SK-N-SH (cell line): ENCODE data around the gene SMC1B. TPM values are rescaled to one million over a fixed set of nuclear protein-coding genes. Genes with fewer than 3 reads are reported as not detected.

Source experiments
- CTCF ChIA-PET: fragments of 300-600, 350-600 bp; formaldehyde crosslinking; extraction: SDS; loops from one replicate; lab custom pipeline; 2021; lab: Yijun Ruan, JAX
- POLR2A ChIA-PET: fragments of 350-600 bp; sonication (Branson Sonifier 250); formaldehyde crosslinking; extraction: SDS; loops from one replicate; lab custom pipeline; 2020; ENCODE audit warnings: antibody characterized with exemption, inconsistent platforms; lab: Yijun Ruan, JAX
- DNase-seq: peaks from one replicate; pipeline ENCODE4 v3.0.0; 2012
- H2AFZ ChIP-seq: fragments of 200-600 bp; sonication (generic); 2 replicates; pipeline ENCODE4 v1.8.1; 2016; ENCODE audit warnings: antibody characterized with exemption, mild to moderate bottlenecking, low read depth
- H3F3A ChIP-seq: fragments of 200-600 bp; sonication (generic); replicated peaks from 2 replicates; pipeline ENCODE3; 2016; ENCODE audit warnings: antibody characterized with exemption, mild to moderate bottlenecking; ENCODE audit not compliant: insufficient read depth
- H3K27ac ChIP-seq, 2 experiments: fragments of 200-500 bp in 1 of 2; fragments of 200-600 bp in 1 of 2; sonication (Bioruptor generic) in 1 of 2; sonication (generic), shearing (Covaris generic) in 1 of 2; 2 replicates each; pipeline versions ENCODE4 v1.5.1 to v1.6.1; 2014 to 2016; ENCODE audit warnings: low read depth in 2 of 2, inconsistent platforms in 1 of 2, low read length in 1 of 2, mild to moderate bottlenecking in 1 of 2, mixed read lengths in 1 of 2
- H3K27me3 ChIP-seq: fragments of 200-600 bp; sonication (generic), shearing (Covaris generic); 2 replicates; pipeline ENCODE4 v1.6.1; 2016; ENCODE audit warnings: mixed run types; ENCODE audit not compliant: insufficient read depth
- H3K36me3 ChIP-seq, 2 experiments: fragments of 200-500 bp in 1 of 2; fragments of 200-600 bp in 1 of 2; sonication (Bioruptor generic) in 1 of 2; sonication (generic) in 1 of 2; replicated peaks in 1 of 2; 2 replicates each; pipeline versions ENCODE3 to v1.5.1; 2014 to 2016; ENCODE audit warnings: low read length in 1 of 2, mild to moderate bottlenecking in 1 of 2; ENCODE audit not compliant: insufficient read depth in 2 of 2, control insufficient read depth in 1 of 2
- H3K4me1 ChIP-seq, 2 experiments: fragments of 200-500 bp in 1 of 2; fragments of 200-600 bp in 1 of 2; sonication (Bioruptor generic) in 1 of 2; sonication (generic), shearing (Covaris generic) in 1 of 2; 2 replicates each; pipeline versions ENCODE4 v1.5.1 to v1.6.1; 2014 to 2016; ENCODE audit warnings: low read depth in 1 of 2, low read length in 1 of 2, mixed run types in 1 of 2; ENCODE audit not compliant: insufficient read depth in 2 of 2, control insufficient read depth in 1 of 2
- H3K4me2 ChIP-seq: fragments of 200-600 bp; sonication (generic), shearing (Covaris generic); 2 replicates; pipeline ENCODE4 v1.6.1; 2017; ENCODE audit warnings: mixed run types
- H3K4me3 ChIP-seq, 2 experiments: fragments of 200-500 bp in 1 of 2; fragments of 200-600 bp in 1 of 2; sonication (Bioruptor generic) in 1 of 2; sonication (generic), shearing (Covaris generic) in 1 of 2; 2 replicates each; pipeline versions ENCODE4 v1.5.1 to v1.8.1; 2014 to 2016; ENCODE audit warnings: low read depth in 2 of 2, inconsistent platforms in 1 of 2, low read length in 1 of 2, mild to moderate bottlenecking in 1 of 2, mixed read lengths in 1 of 2, moderate library complexity in 1 of 2
- H3K79me2 ChIP-seq: fragments of 200-600 bp; sonication (generic); 2 replicates; pipeline ENCODE4 v1.8.1; 2017; ENCODE audit warnings: mild to moderate bottlenecking; ENCODE audit not compliant: insufficient read depth
- H3K9ac ChIP-seq: fragments of 200-600 bp; sonication (generic); 2 replicates; pipeline ENCODE4 v1.6.1; 2017; ENCODE audit warnings: mixed run types
- H3K9me2 ChIP-seq: fragments of 200-600 bp; sonication (generic); 2 replicates; pipeline ENCODE4 v1.6.1; 2017; ENCODE audit warnings: mixed run types
- H3K9me3 ChIP-seq: fragments of 200-600 bp; sonication (generic); 2 replicates; pipeline ENCODE4 v1.6.1; 2017; ENCODE audit warnings: mixed run types, mild to moderate bottlenecking, moderate library complexity
- H4K20me1 ChIP-seq: fragments of 200-600 bp; sonication (generic); 2 replicates; pipeline ENCODE4 v1.6.1; 2017; ENCODE audit warnings: mild to moderate bottlenecking, mixed run types; ENCODE audit not compliant: insufficient read depth
- EP300 ChIP-seq, 2 experiments: IDR thresholded peaks; 2 replicates each; pipeline versions ENCODE4 v1.4.0 to v1.6.1; 2012; ENCODE audit warnings: borderline replicate concordance in 1 of 2, low read depth in 1 of 2, low read length in 1 of 2
- FOSL2 ChIP-seq: IDR thresholded peaks from 2 replicates; pipeline ENCODE4 v1.4.0; 2012; ENCODE audit warnings: low read depth, mild to moderate bottlenecking, moderate library complexity, borderline replicate concordance
- FOXJ3 ChIP-seq: sonication (generic); formaldehyde crosslinking; IDR thresholded peaks from 2 replicates; pipeline ENCODE4 v1.5.1; 2020; ENCODE audit warnings: mild to moderate bottlenecking, missing genetic modification reagents
- FOXM1 ChIP-seq: IDR thresholded peaks from 2 replicates; pipeline ENCODE4 v1.4.0; 2012; ENCODE audit warnings: low read depth, mild to moderate bottlenecking
- GABPA ChIP-seq: IDR thresholded peaks from 2 replicates; pipeline ENCODE4 v1.4.0; 2012; ENCODE audit warnings: low read depth, mild to moderate bottlenecking
- GATA2 ChIP-seq: sonication (generic); formaldehyde crosslinking; IDR thresholded peaks from 2 replicates; pipeline ENCODE4 v1.5.0; 2020; ENCODE audit warnings: mild to moderate bottlenecking, missing genetic modification reagents
- MAX ChIP-seq: IDR thresholded peaks from 2 replicates; pipeline ENCODE4 v1.4.0; 2012; ENCODE audit warnings: low read depth
- MEF2A ChIP-seq: IDR thresholded peaks from 2 replicates; pipeline ENCODE4 v1.4.0; 2012; ENCODE audit warnings: low read depth, borderline replicate concordance
- NFIC ChIP-seq: IDR thresholded peaks from 2 replicates; pipeline ENCODE4 v1.4.0; 2012; ENCODE audit warnings: borderline replicate concordance
- PBX3 ChIP-seq: IDR thresholded peaks from 2 replicates; pipeline ENCODE4; 2012
- RAD21 ChIP-seq: IDR thresholded peaks from 2 replicates; pipeline ENCODE4 v1.6.1; 2012; ENCODE audit warnings: mild to moderate bottlenecking, low read length
- REST ChIP-seq: IDR thresholded peaks from 2 replicates; pipeline ENCODE4 v1.6.1; 2012; ENCODE audit warnings: mild to moderate bottlenecking, low read depth, low read length, moderate library complexity
- RXRA ChIP-seq: IDR thresholded peaks from 2 replicates; pipeline ENCODE4 v1.4.0; 2012; ENCODE audit warnings: low read depth, mild to moderate bottlenecking, borderline replicate concordance
- SIN3A ChIP-seq: IDR thresholded peaks from 2 replicates; pipeline ENCODE4 v1.6.1; 2012; ENCODE audit warnings: low read depth, mild to moderate bottlenecking, low read length, moderate library complexity, borderline replicate concordance
- TAF1 ChIP-seq: IDR thresholded peaks from 2 replicates; pipeline ENCODE4 v1.6.1; 2012; ENCODE audit warnings: low read depth, mild to moderate bottlenecking, low read length, moderate library complexity, borderline replicate concordance
- TEAD4 ChIP-seq: IDR thresholded peaks from 2 replicates; pipeline ENCODE4 v1.4.0; 2012; ENCODE audit warnings: mild to moderate bottlenecking, borderline replicate concordance; ENCODE audit not compliant: insufficient read depth
- YY1 ChIP-seq: IDR thresholded peaks from 2 replicates; pipeline ENCODE4 v1.4.0; 2012; ENCODE audit warnings: low read depth, mild to moderate bottlenecking
- ZBTB33 ChIP-seq: IDR thresholded peaks from 2 replicates; pipeline ENCODE4 v1.4.0; 2012; ENCODE audit warnings: low read depth, borderline replicate concordance
- WGBS: methylation state at CpG from one replicate; pipeline ENCODE4 v1.1.6; 2017; ENCODE audit warnings: low lambda C conversion rate; 5-methylcytosine and 5-hydroxymethylcytosine counted together
- polyA plus RNA-seq, 3 experiments: library from polyadenylated mRNA; depleted of rRNA; stranded (reverse); fragments of >200 nt; gene quantifications; 2 replicates each; pipeline ENCODE4 v1.2.3, GENCODE V29; 2012

SMC1B gene
- polyA plus RNA-seq, 1 of the 3 experiments (the other 2 are of a cell fraction), result not detected

GRCh38 chr22:45366713-45367112 lies 46.7 kb downstream of the SMC1B start:
- Histone ChIP-seq H3K4me2 (no peak overlapping the region), H3K4me3 (no peak overlapping the region), H3K79me2 (no peaks in the 10 kb centered on the region), H3K9me3 (peaks cover 4% of the 10 kb centered on the region; the same call in 1 of the 2 replicates), H3K4me1 (no peaks in the 10 kb centered on the region), H3K36me3 (no peaks in the 10 kb centered on the region), H4K20me1 (no peaks in the 10 kb centered on the region), H3K27me3 (no peaks in the 10 kb centered on the region), H2AFZ (no peak overlapping the region), H3K27ac (no peak overlapping the region), H3K9ac (no peak overlapping the region), H3F3A (no peaks in the 10 kb centered on the region), H3K9me2 (no peaks in the 10 kb centered on the region)
- TF ChIP-seq EP300 (IDR thresholded peaks at IDR 0.05; ENCODE audit: borderline replicate concordance in 1 of 2, low read depth in 1 of 2, low read length in 1 of 2), result no peak
- TF ChIP-seq TAF1, result no peak
- no peak for TF ChIP-seq ZBTB33
- TF ChIP-seq FOXM1, result no peak
- TF ChIP-seq TEAD4, result no peak
- no peak for TF ChIP-seq GATA2 (CRISPR knock-in tag)
- no peak for TF ChIP-seq RXRA
- no peak for TF ChIP-seq MAX
- TF ChIP-seq PBX3, result no peak
- TF ChIP-seq REST, result no peak
- no peak for TF ChIP-seq NFIC
- TF ChIP-seq RAD21, result no peak
- no peak for TF ChIP-seq MEF2A
- TF ChIP-seq SIN3A, result no peak
- no peak for TF ChIP-seq GABPA
- no peak for TF ChIP-seq YY1
- TF ChIP-seq FOSL2, result no peak
- no peak for TF ChIP-seq FOXJ3 (CRISPR knock-in tag)
- DNase-seq, result no peak
- POLR2A ChIA-PET, result no interaction called here
- 55% methylated on average over 3 of the region's 3 CpGs for WGBS
- CTCF ChIA-PET, result no interaction called here
